HepG2 (cell line): ENCODE results near the gene CENPL. TPM values are rescaled to one million over a fixed set of nuclear protein-coding genes. Genes with fewer than 3 reads are reported as not detected.

Experiments
- ATAC-seq: fragments of 200-7000 bp; cut with Tn5 transposase; 3 replicates; pipeline ENCODE4 v1.9.1; 2020; ENCODE audit warnings: mild to moderate bottlenecking, moderate library complexity
- BruUV-seq: library from RNA; stranded (reverse); fragments of 400-500 nt; replicated peaks from 2 replicates; lab custom pipeline; 2021; lab: Mats Ljungman, UMichigan
- CTCF ChIA-PET: fragments of 300-600 bp; formaldehyde crosslinking; extraction: SDS; loops from one replicate; lab custom pipeline; 2021; ENCODE audit warnings: low total read pairs, inconsistent platforms, low intra/inter-chr PET ratio; lab: Yijun Ruan, JAX
- POLR2A ChIA-PET: fragments of 350-600 bp; sonication (Branson Sonifier 250); formaldehyde crosslinking; loops from one replicate; lab custom pipeline; 2020; ENCODE audit warnings: antibody characterized with exemption, inconsistent platforms; lab: Yijun Ruan, JAX
- DNase-seq: peaks from one replicate; pipeline ENCODE4 v3.0.0-alpha.2; 2015; ENCODE audit warnings: low spot score
- FAIRE-seq: peaks from 3 replicates; lab custom pipeline; 2011; peaks lifted over from hg19 to GRCh38; lab: Jason Lieb, UNC
- H2AFZ ChIP-seq: one replicate; pipeline ENCODE4 v1.6.1; 2011; ENCODE audit warnings: low read length, inconsistent platforms
- H3K27ac ChIP-seq: fragments of 300-600 bp; 3 replicates; pipeline ENCODE4 v1.8.0; 2011; ENCODE audit warnings: mixed run types, mild to moderate bottlenecking, mixed read lengths, low read length, inconsistent platforms; ENCODE audit not compliant: insufficient read depth; ENCODE audit errors: extremely low read length
- H3K27me3 ChIP-seq, 2 experiments: fragments of 200-600 bp in 1 of 2; 2 replicates in 1 of 2; 3 replicates in 1 of 2; pipeline versions ENCODE4 v1.6.0 to v1.8.0; 2011; ENCODE audit warnings: low read length in 2 of 2, mild to moderate bottlenecking in 2 of 2, moderate library complexity in 2 of 2, inconsistent platforms in 1 of 2; ENCODE audit not compliant: insufficient read depth in 2 of 2, control insufficient read depth in 1 of 2
- H3K36me3 ChIP-seq, 2 experiments: fragments of 200-600 bp in 1 of 2; replicated peaks in 1 of 2; 2 replicates in 1 of 2; 3 replicates in 1 of 2; pipeline versions ENCODE4 v1.5.1 to v1.8.0; 2011; ENCODE audit warnings: low read length in 2 of 2, inconsistent platforms in 1 of 2; ENCODE audit not compliant: insufficient read depth in 2 of 2, control insufficient read depth in 1 of 2
- H3K4me1 ChIP-seq: 2 replicates; pipeline ENCODE4 v1.5.1; 2012; ENCODE audit warnings: low read length, inconsistent platforms; ENCODE audit not compliant: insufficient read depth
- H3K4me2 ChIP-seq: 2 replicates; pipeline ENCODE4 v1.6.0; 2011; ENCODE audit warnings: low read depth, low read length, inconsistent platforms
- H3K4me3 ChIP-seq, 3 experiments: fragments of 200-600 bp in 1 of 3; sonication (generic), shearing (Covaris generic) in 1 of 3; replicated peaks in 1 of 3; 2 replicates each; pipeline ENCODE4 v1.5.1; 2011 to 2016; ENCODE audit warnings: low read length in 3 of 3, inconsistent platforms in 2 of 3, low read depth in 2 of 3, mild to moderate bottlenecking in 2 of 3, control low read depth in 1 of 3, mixed read lengths in 1 of 3; ENCODE audit not compliant: insufficient read depth in 1 of 3
- H3K79me2 ChIP-seq: one replicate; pipeline ENCODE4 v1.6.1; 2011; ENCODE audit warnings: low read length, inconsistent platforms; ENCODE audit not compliant: insufficient read depth
- H3K9ac ChIP-seq: 2 replicates; pipeline ENCODE4 v1.6.0; 2011; ENCODE audit warnings: mild to moderate bottlenecking, low read depth, low read length, inconsistent platforms; ENCODE audit not compliant: insufficient read depth
- H3K9me3 ChIP-seq: 2 replicates; pipeline ENCODE4 v1.5.1; 2012; ENCODE audit warnings: mild to moderate bottlenecking, low read length
- H4K20me1 ChIP-seq: 2 replicates; pipeline ENCODE4 v1.6.0; 2011; ENCODE audit warnings: inconsistent platforms, mild to moderate bottlenecking, low read length, moderate library complexity; ENCODE audit not compliant: insufficient read depth
- ASH2L ChIP-seq: fragments of 300-600, 200-600 bp; sonication (generic); IDR thresholded peaks from 2 replicates; pipeline ENCODE4 v1.7.0; 2017; ENCODE audit warnings: low read depth, mild to moderate bottlenecking, moderate library complexity, mixed read lengths, low read length; ENCODE audit not compliant: insufficient read length
- BHLHE40 ChIP-seq: IDR thresholded peaks from 2 replicates; pipeline ENCODE4 v1.6.1; 2011; ENCODE audit warnings: low read length, improper control_type of control experiment
- BORCS8-MEF2B ChIP-seq: sonication (generic); formaldehyde crosslinking; IDR thresholded peaks from 2 replicates; pipeline ENCODE4 v1.8.0; 2022; ENCODE audit warnings: mild to moderate bottlenecking, missing genetic modification reagents
- CBX1 ChIP-seq: IDR thresholded peaks from one replicate; pipeline ENCODE4 v1.6.1; 2016; ENCODE audit warnings: antibody characterized with exemption, low read depth
- CBX2 ChIP-seq, 2 experiments: fragments of 200-600 bp in 1 of 2; sonication (generic); formaldehyde crosslinking in 1 of 2; IDR thresholded peaks; 2 replicates each; pipeline versions ENCODE4 v1.7.0 to v1.8.1; 2018 to 2022; ENCODE audit warnings: low read depth in 2 of 2, low read length in 1 of 2, mild to moderate bottlenecking in 1 of 2, missing genetic modification reagents in 1 of 2
- CHCHD3 ChIP-seq: sonication (generic); formaldehyde crosslinking; IDR thresholded peaks from 2 replicates; pipeline ENCODE4 v1.8.0; 2022; ENCODE audit warnings: mild to moderate bottlenecking, missing genetic modification reagents, moderate library complexity
- FOXC1 ChIP-seq: sonication (generic); formaldehyde crosslinking; IDR thresholded peaks from 2 replicates; pipeline ENCODE4 v1.8.0; 2022; ENCODE audit warnings: mild to moderate bottlenecking, missing genetic modification reagents, borderline replicate concordance
- GTF2F1 ChIP-seq: fragments of 150-350 bp; IDR thresholded peaks from 2 replicates; pipeline ENCODE4 v1.6.1; 2014; ENCODE audit warnings: low read length
- HOXA5 ChIP-seq: sonication (generic); formaldehyde crosslinking; IDR thresholded peaks from 2 replicates; pipeline ENCODE4 v1.4.0; 2020; ENCODE audit warnings: missing genetic modification reagents
- HOXD1 ChIP-seq: sonication (generic); formaldehyde crosslinking; IDR thresholded peaks from 2 replicates; pipeline ENCODE4 v1.5.0; 2020; ENCODE audit warnings: missing genetic modification reagents
- TEAD3 ChIP-seq: optimal IDR thresholded peaks from 2 replicates; pipeline ENCODE3; 2016; ENCODE audit warnings: borderline replicate concordance
- U2AF1 ChIP-seq: fragments of 200-400 bp; formaldehyde crosslinking; optimal IDR thresholded peaks from 2 replicates; pipeline ENCODE3; 2017; ENCODE audit warnings: mild to moderate bottlenecking, low read depth, low read length
- ZNF143 ChIP-seq: sonication (generic); formaldehyde crosslinking; IDR thresholded peaks from 2 replicates; pipeline ENCODE4 v1.4.0; 2020; ENCODE audit warnings: missing genetic modification reagents
- ZNF343 ChIP-seq: sonication (generic); formaldehyde crosslinking; IDR thresholded peaks from 2 replicates; pipeline ENCODE4 v1.4.0; 2020; ENCODE audit warnings: mild to moderate bottlenecking, missing genetic modification reagents
- ZSCAN30 ChIP-seq: sonication (generic); formaldehyde crosslinking; IDR thresholded peaks from 2 replicates; pipeline ENCODE4 v1.5.0; 2020; ENCODE audit warnings: mild to moderate bottlenecking, missing genetic modification reagents
- WGBS: methylation state at CpG from one replicate; pipeline ENCODE4 v1.1.6; 2017; ENCODE audit warnings: low lambda C conversion rate; 5-methylcytosine and 5-hydroxymethylcytosine counted together
- in situ Hi-C: cut with HindIII; loops from 2 replicates; pipeline ENCODE4 v1.10.0; 2017; ENCODE audit warnings: low pct_unique_long_range_greater_than_20kb; ENCODE audit not compliant: extremely low pct_ligation_motif_present
- intact Hi-C: fragments of 100-400 bp; cut with micrococcal nuclease; formaldehyde crosslinking; loops from one replicate; pipeline ENCODE4 v1.10.0; 2022; ENCODE audit not compliant: unreplicated experiment
- polyA plus RNA-seq, 8 experiments: library from polyadenylated mRNA; depleted of rRNA in 3 of 8; stranded (reverse) in 7 of 8; unstranded in 1 of 8; fragments of >200 nt; fragmentation: Illumina TruSeq in 4 of 8; extraction: Trizol in 4 of 8; gene quantifications; 2 replicates each; pipeline versions ENCODE4 v1.2.1 to v1.2.3, GENCODE V29; 2011 to 2016; ENCODE audit warnings: low read depth in 4 of 8, missing spikeins in 1 of 8, mixed read lengths in 1 of 8; ENCODE audit not compliant: insufficient read depth in 1 of 8
- total RNA-seq, 5 experiments: library from RNA; depleted of rRNA; stranded (reverse); fragments of >200 nt; fragmentation: Illumina TruSeq; extraction: Trizol; gene quantifications; 2 replicates each; pipeline ENCODE4 v1.2.3, GENCODE V29; 2016; ENCODE audit warnings: low read depth in 1 of 5

CENPL gene
- total and polyA plus RNA-seq, 2 of the 13 experiments (the other 11 are each of a cell fraction or from before 2014, with no cell fraction given): 4.4 to 14.2 TPM

- H3K27ac ChIP-seq: no peak overlapping the region
- TF ChIP-seq ZSCAN30 (CRISPR knock-in tag) (no peak), BORCS8-MEF2B (no peak), ASH2L (no peak), U2AF1 (no peak), HOXD1 (no peak), CBX1 (no peak), HOXA5 (CRISPR knock-in tag) (no peak), ZNF343 (CRISPR knock-in tag) (no peak), GTF2F1 (no peak), TEAD3 (CRISPR knock-in tag) (no peak), ZNF143 (CRISPR knock-in tag) (no peak), CBX2 (IDR thresholded peaks at IDR 0.05; ENCODE audit: low read depth, low read length) (no peak), CBX2 (CRISPR knock-in tag; IDR thresholded peaks at IDR 0.05; ENCODE audit: low read depth) (no peak), CHCHD3 (CRISPR knock-in tag) (no peak), BHLHE40 (no peak), FOXC1 (CRISPR knock-in tag) (no peak)
- no peaks in the 10 kb centered on the region for H4K20me1 ChIP-seq
- no peak for FAIRE-seq
- H3K4me3 ChIP-seq: no peak overlapping the region
- H2AFZ ChIP-seq: no peak overlapping the region
- over 99% methylated on average over 4 of the region's 4 CpGs for WGBS
- no peaks in the 10 kb centered on the region for H3K9me3 ChIP-seq
- CTCF ChIA-PET: no interaction called here
- POLR2A ChIA-PET: no interaction called here
- intact Hi-C loops: no loop called here
- H3K36me3 ChIP-seq: peaks cover 11 to 35% of the 10 kb centered on the region in 2 experiments
- no peaks in the 10 kb centered on the region for H3K27me3 ChIP-seq
- ATAC-seq: no peak
- no peaks in the 10 kb centered on the region for H3K79me2 ChIP-seq
- DNase-seq: no peak
- no TSS peak for BruUV-seq
- H3K4me2 ChIP-seq: no peak overlapping the region
- in situ Hi-C loops: no loop called here
- no peak overlapping the region for H3K9ac ChIP-seq
- peaks cover 8% of the 10 kb centered on the region for H3K4me1 ChIP-seq
These were observed 67.0 kb downstream of the CENPL start for GRCh38 chr1:173757666-173758065.
